22Rv1 (cell line): ENCODE data around the gene EIF3L.

Experiments
- ZFX ChIP-seq: fragments of 450-650 bp; IDR thresholded peaks from 2 replicates; pipeline ENCODE4 v1.6.1; 2017; ENCODE audit warnings: antibody characterized with exemption, borderline replicate concordance
- TF ChIP-seq, protein P1 (sequence below): fragments of 450-650 bp; IDR thresholded peaks from 2 replicates; pipeline ENCODE4 v1.5.1; 2017; ENCODE audit warnings: mild to moderate bottlenecking

DNA sequence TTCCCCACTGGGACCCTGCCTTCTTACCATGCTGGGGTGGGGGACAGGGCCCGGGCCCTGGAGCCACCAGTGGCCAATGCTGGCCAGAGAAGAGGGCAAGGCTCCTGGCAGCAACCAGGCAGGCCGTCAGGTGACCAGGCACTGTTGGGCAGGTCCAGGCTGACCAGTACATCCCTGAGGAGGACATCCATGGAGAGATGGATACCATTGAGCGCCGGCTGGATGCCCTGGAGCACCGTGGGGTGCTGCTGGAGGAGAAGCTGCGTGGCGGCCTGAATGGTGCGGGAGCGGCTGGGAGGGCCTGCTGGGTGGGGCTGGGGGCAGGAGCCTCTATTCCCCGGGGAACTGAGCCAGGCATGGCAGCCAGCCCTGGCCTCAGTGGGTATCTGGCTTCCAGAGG is 83.2 kb downstream of the EIF3L start:
- TF ChIP-seq, protein P1, sequence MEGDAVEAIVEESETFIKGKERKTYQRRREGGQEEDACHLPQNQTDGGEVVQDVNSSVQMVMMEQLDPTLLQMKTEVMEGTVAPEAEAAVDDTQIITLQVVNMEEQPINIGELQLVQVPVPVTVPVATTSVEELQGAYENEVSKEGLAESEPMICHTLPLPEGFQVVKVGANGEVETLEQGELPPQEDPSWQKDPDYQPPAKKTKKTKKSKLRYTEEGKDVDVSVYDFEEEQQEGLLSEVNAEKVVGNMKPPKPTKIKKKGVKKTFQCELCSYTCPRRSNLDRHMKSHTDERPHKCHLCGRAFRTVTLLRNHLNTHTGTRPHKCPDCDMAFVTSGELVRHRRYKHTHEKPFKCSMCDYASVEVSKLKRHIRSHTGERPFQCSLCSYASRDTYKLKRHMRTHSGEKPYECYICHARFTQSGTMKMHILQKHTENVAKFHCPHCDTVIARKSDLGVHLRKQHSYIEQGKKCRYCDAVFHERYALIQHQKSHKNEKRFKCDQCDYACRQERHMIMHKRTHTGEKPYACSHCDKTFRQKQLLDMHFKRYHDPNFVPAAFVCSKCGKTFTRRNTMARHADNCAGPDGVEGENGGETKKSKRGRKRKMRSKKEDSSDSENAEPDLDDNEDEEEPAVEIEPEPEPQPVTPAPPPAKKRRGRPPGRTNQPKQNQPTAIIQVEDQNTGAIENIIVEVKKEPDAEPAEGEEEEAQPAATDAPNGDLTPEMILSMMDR: no peak
- TF ChIP-seq ZFX: no peak
